CD14-positive monocyte (primary cell): ENCODE data around the gene FADS3. TPM values are rescaled to one million over a fixed set of nuclear protein-coding genes. Genes with fewer than 3 reads are reported as not detected.

Experiments
- DNase-seq, 3 donors: peaks; one replicate each; pipeline ENCODE4 v3.0.0-alpha.2; 2011 to 2022
- H2AFZ ChIP-seq: 2 replicates; pipeline ENCODE4 v1.6.0; 2012; ENCODE audit warnings: mild to moderate bottlenecking, low read depth, low read length, inconsistent platforms; ENCODE audit not compliant: insufficient read depth, poor library complexity, severe bottlenecking
- H3K27ac ChIP-seq, 2 donors: 1 replicate in 1 of 2; 2 replicates in 1 of 2; pipeline ENCODE4 v1.5.1; 2012 to 2013; ENCODE audit warnings: low read length in 2 of 2, control low read depth in 1 of 2, inconsistent platforms in 1 of 2, low read depth in 1 of 2, mild to moderate bottlenecking in 1 of 2
- H3K27me3 ChIP-seq, 2 donors: one replicate each; pipeline versions ENCODE4 v1.6.0 to v1.6.1; 2011 to 2013; ENCODE audit warnings: low read length in 2 of 2; ENCODE audit not compliant: control insufficient read depth in 2 of 2, insufficient read depth in 2 of 2
- H3K36me3 ChIP-seq, 2 donors: replicated peaks in 1 of 2; 1 replicate in 1 of 2; 2 replicates in 1 of 2; pipeline versions ENCODE4 v1.5.1 to v1.6.1; 2012 to 2013; ENCODE audit warnings: low read length in 2 of 2, control low read depth in 1 of 2, inconsistent platforms in 1 of 2, mild to moderate bottlenecking in 1 of 2; ENCODE audit not compliant: insufficient read depth in 2 of 2, control insufficient read depth in 1 of 2
- H3K4me1 ChIP-seq, 2 donors: 1 replicate in 1 of 2; 2 replicates in 1 of 2; pipeline versions ENCODE4 v1.5.1 to v1.6.1; 2012 to 2013; ENCODE audit warnings: low read length in 2 of 2, control low read depth in 1 of 2, inconsistent platforms in 1 of 2, mild to moderate bottlenecking in 1 of 2, moderate library complexity in 1 of 2; ENCODE audit not compliant: insufficient read depth in 2 of 2, control insufficient read depth in 1 of 2
- H3K4me2 ChIP-seq: replicated peaks from 2 replicates; pipeline ENCODE3; 2012; ENCODE audit warnings: low read length, moderate library complexity, mild to moderate bottlenecking; ENCODE audit not compliant: poor library complexity, severe bottlenecking; ENCODE audit errors: extremely low read depth
- H3K4me3 ChIP-seq, 3 experiments: fragments of 200-600 bp in 1 of 3; sonication (generic) in 1 of 3; replicated peaks in 1 of 3; 1 replicate in 2 of 3; 2 replicates in 1 of 3; pipeline ENCODE4 v1.5.1; 2011 to 2013; ENCODE audit warnings: low read length in 3 of 3, mild to moderate bottlenecking in 3 of 3, control low read depth in 2 of 3, low read depth in 2 of 3, inconsistent platforms in 1 of 3, moderate library complexity in 1 of 3
- H3K79me2 ChIP-seq: 2 replicates; pipeline ENCODE4 v1.6.0; 2012; ENCODE audit warnings: mild to moderate bottlenecking, control low read depth, inconsistent platforms, low read length, moderate library complexity; ENCODE audit not compliant: insufficient read depth
- H3K9ac ChIP-seq: 2 replicates; pipeline ENCODE4 v1.6.0; 2017; ENCODE audit warnings: low read length, mild to moderate bottlenecking; ENCODE audit not compliant: insufficient read depth, poor library complexity, severe bottlenecking
- H3K9me3 ChIP-seq, 2 donors: replicated peaks in 1 of 2; 1 replicate in 1 of 2; 2 replicates in 1 of 2; pipeline versions ENCODE4 v1.5.1 to v1.6.1; 2012 to 2013; ENCODE audit warnings: low read length in 2 of 2, control low read depth in 1 of 2; ENCODE audit not compliant: control insufficient read depth in 1 of 2, insufficient read depth in 1 of 2
- H4K20me1 ChIP-seq: 2 replicates; pipeline ENCODE4 v1.6.0; 2012; ENCODE audit warnings: mild to moderate bottlenecking, low read length, control low read depth, moderate library complexity; ENCODE audit not compliant: insufficient read depth
- H3K27ac Mint-ChIP-seq, 7 donors: one replicate each; pipeline ENCODE4 v1.8.0; 2020; ENCODE audit warnings: mild to moderate bottlenecking in 7 of 7, mixed read lengths in 7 of 7, moderate library complexity in 6 of 7, inconsistent platforms in 2 of 7
- H3K27me3 Mint-ChIP-seq, 3 donors: one replicate each; pipeline ENCODE4 v1.8.0; 2021 to 2022; ENCODE audit warnings: low read depth in 3 of 3, mild to moderate bottlenecking in 3 of 3, mixed read lengths in 3 of 3, moderate library complexity in 3 of 3, inconsistent platforms in 1 of 3
- H3K36me3 Mint-ChIP-seq, 2 donors: one replicate each; pipeline ENCODE4 v1.8.0; 2020; ENCODE audit warnings: mixed read lengths in 2 of 2, inconsistent platforms in 1 of 2, mild to moderate bottlenecking in 1 of 2
- H3K4me1 Mint-ChIP-seq: one replicate; pipeline ENCODE4 v1.8.0; 2020; ENCODE audit warnings: mild to moderate bottlenecking, mixed read lengths
- H3K4me3 Mint-ChIP-seq, 2 donors: one replicate each; pipeline ENCODE4 v1.8.0; 2020; ENCODE audit warnings: mild to moderate bottlenecking in 2 of 2, mixed read lengths in 2 of 2, moderate library complexity in 1 of 2
- H3K9me3 Mint-ChIP-seq, 7 donors: one replicate each; pipeline ENCODE4 v1.8.0; 2020 to 2022; ENCODE audit warnings: mixed read lengths in 7 of 7, mild to moderate bottlenecking in 6 of 7, moderate library complexity in 6 of 7, inconsistent platforms in 2 of 7
- CTCF ChIP-seq: fragments of 200-600 bp; IDR thresholded peaks from one replicate; pipeline ENCODE4 v1.8.0; 2022; ENCODE audit warnings: antibody characterized with exemption, mild to moderate bottlenecking
- whole genome bisulfite sequencing: methylation state at CpG from one replicate; pipeline ENCODE4 v1.1.5; 2013; ENCODE audit warnings: missing lambda C conversion rate; ENCODE audit not compliant: insufficient coverage; 5-methylcytosine and 5-hydroxymethylcytosine counted together
- intact Hi-C, 2 donors: fragments of 100-400 bp; cut with micrococcal nuclease; formaldehyde crosslinking; loops; one replicate each; pipeline versions ENCODE4 v1.15.0 to v1.15.1; 2023
- polyA plus RNA-seq, 3 donors: library from polyadenylated mRNA; depleted of rRNA in 1 of 3; unstranded in 2 of 3; stranded (reverse) in 1 of 3; fragments of 300-500 nt in 2 of 3; fragments of >200 nt in 1 of 3; fragmentation: Illumina TruSeq in 2 of 3; gene quantifications; 1 replicate in 2 of 3; 2 replicates in 1 of 3; pipeline ENCODE4 v1.2.3, GENCODE V29; 2012 to 2021

The FADS3 gene
- polyA plus RNA-seq, 3 donors = 2.5 to 6.8 (median 5.8) TPM

- no peak overlapping the region for H3K27ac ChIP-seq
- no peaks in the 10 kb centered on the region for H4K20me1 ChIP-seq
- Mint-ChIP-seq H3K9me3 (peaks cover 0 to 2% (median 0%) of the 10 kb centered on the region in 7 donors), H3K27me3 (peaks cover 7 to 16% (median 10%) of the 10 kb centered on the region in 3 donors), H3K4me1 (peaks cover 29% of the 10 kb centered on the region), H3K36me3 (no peaks in the 10 kb centered on the region), H3K4me3 (no peak overlapping the region), H3K27ac (peak overlapping the region in 2 of 7 donors; percentile 54 to 61)
- H3K79me2 ChIP-seq = no peaks in the 10 kb centered on the region
- DNase-seq = peak in 1 of 3 donors; percentile 26
- no peak overlapping the region for H2AFZ ChIP-seq
- no peak overlapping the region for H3K9ac ChIP-seq
- no peak overlapping the region for H3K4me2 ChIP-seq
- peaks cover 0 to 18% of the 10 kb centered on the region in 2 donors for H3K27me3 ChIP-seq
- TF ChIP-seq CTCF = no peak
- intact Hi-C loops = no loop called here
- H3K4me1 ChIP-seq = peaks cover 12 to 35% of the 10 kb centered on the region in 2 donors
- H3K36me3 ChIP-seq = no peaks in the 10 kb centered on the region
- H3K9me3 ChIP-seq = no peaks in the 10 kb centered on the region
- no peak overlapping the region for H3K4me3 ChIP-seq
- 92% methylated on average over 6 of the region's 17 CpGs for WGBS
Observed at GRCh38 chr11:61895046-61895717, 3.8 kb upstream of the FADS3 start.

GRCh38 chr11:61893981-61894380 lies 2.6 kb upstream of the FADS3 start:
- H3K4me1 Mint-ChIP-seq = peaks cover 26% of the 10 kb centered on the region
- no peaks in the 10 kb centered on the region for H3K79me2 ChIP-seq
- no peak for TF ChIP-seq CTCF
- H3K4me3 ChIP-seq = no peak overlapping the region
- H4K20me1 ChIP-seq = no peaks in the 10 kb centered on the region
- no peaks in the 10 kb centered on the region for H3K9me3 ChIP-seq
- no peak overlapping the region for H3K9ac ChIP-seq
- peaks cover 7 to 18% (median 13%) of the 10 kb centered on the region in 3 donors for H3K27me3 Mint-ChIP-seq
- peaks cover 12 to 32% of the 10 kb centered on the region in 2 donors for H3K4me1 ChIP-seq
- intact Hi-C loops = loop anchor here in 1 of 2 donors (5.0 kb wide), 1 partner anchor 97 kb away; no protein-coding TSS in a partner anchor
- peaks cover 0 to 19% of the 10 kb centered on the region in 2 donors for H3K27me3 ChIP-seq
- H3K27ac Mint-ChIP-seq = no peak overlapping the region
- H3K36me3 Mint-ChIP-seq = no peaks in the 10 kb centered on the region
- peak in 1 of 3 donors; percentile 16 for DNase-seq
- H3K4me2 ChIP-seq = no peak overlapping the region
- no peak overlapping the region for H2AFZ ChIP-seq
- H3K9me3 Mint-ChIP-seq = peaks cover 0 to 2% (median 0%) of the 10 kb centered on the region in 7 donors
- no peak overlapping the region for H3K4me3 Mint-ChIP-seq
- no peak overlapping the region for H3K27ac ChIP-seq
- H3K36me3 ChIP-seq = no peaks in the 10 kb centered on the region
- WGBS = 59% methylated on average over 3 of the region's 5 CpGs
